ENCODE results near the gene FBN2. TPM values are rescaled to one million over a fixed set of nuclear protein-coding genes. Genes with fewer than 3 reads are reported as not detected.
"Not testable (repeated sequence)": the region's sequence is repeated elsewhere in the genome, so short reads cannot be mapped to it uniquely, and the experiment has no call there.

Gene FBN2
- total and polyA plus RNA-seq, 8 donors: 2.7 to 64.3 (median 54.3) TPM

- no peak for TF ChIP-seq CTCF (IDR thresholded peaks at IDR 0.05)
- ATAC-seq: no peak
- no peaks in the 10 kb centered on the region for H3K36me3 ChIP-seq
- DNase-seq: no peak
- intact Hi-C loops (cut with DNase I): no loop called here
- H3K27me3 ChIP-seq: no peaks in the 10 kb centered on the region
- no peak overlapping the region for H3K27ac ChIP-seq
- H3K4me1 ChIP-seq: no peaks in the 10 kb centered on the region
- H3K4me3 ChIP-seq: no peak overlapping the region
- H3K9me3 ChIP-seq: no peaks in the 10 kb centered on the region
Observed at GRCh38 chr5:128334010-128334716, 203.9 kb downstream of the FBN2 start.

GRCh38 chr5:128331261-128331660 lies 206.8 kb downstream of the FBN2 start:
- Histone ChIP-seq H3K4me3 (no peak overlapping the region), H3K36me3 (peaks cover 0 to 3% of the 10 kb centered on the region in 2 donors), H3K27ac (no peak overlapping the region), H3K27me3 (no peaks in the 10 kb centered on the region), H3K4me1 (no peaks in the 10 kb centered on the region), H3K9me3 (no peaks in the 10 kb centered on the region)
- intact Hi-C loops (cut with DNase I): no loop called here
- TF ChIP-seq CTCF (IDR thresholded peaks at IDR 0.05): no peak
- DNase-seq (no peak), ATAC-seq (no peak)

GRCh38 chr5:128329386-128329939 lies 208.6 kb downstream of the FBN2 start:
- intact Hi-C loops (cut with DNase I): no loop called here
- H3K4me1 ChIP-seq: no peaks in the 10 kb centered on the region
- H3K4me3 ChIP-seq: no peak overlapping the region
- no peaks in the 10 kb centered on the region for H3K27me3 ChIP-seq
- TF ChIP-seq CTCF (IDR thresholded peaks at IDR 0.05): no peak
- no peak for ATAC-seq
- no peak overlapping the region for H3K27ac ChIP-seq
- no peak for DNase-seq
- H3K9me3 ChIP-seq: no peaks in the 10 kb centered on the region
- peaks cover 0 to 3% of the 10 kb centered on the region in 2 donors for H3K36me3 ChIP-seq

GRCh38 chr5:128328446-128328845 lies 209.6 kb downstream of the FBN2 start:
- Histone ChIP-seq H3K4me1 (no peaks in the 10 kb centered on the region), H3K36me3 (peaks cover 0 to 3% of the 10 kb centered on the region in 2 donors), H3K27ac (no peak overlapping the region), H3K9me3 (no peaks in the 10 kb centered on the region), H3K4me3 (no peak overlapping the region), H3K27me3 (no peaks in the 10 kb centered on the region)
- ATAC-seq: no peak
- DNase-seq: peak in 1 of 4 donors; percentile 1
- intact Hi-C loops (cut with DNase I): no loop called here
- no peak for TF ChIP-seq CTCF (IDR thresholded peaks at IDR 0.05)

- TF ChIP-seq CTCF (IDR thresholded peaks at IDR 0.05): no peak
- no peak overlapping the region for H3K4me3 ChIP-seq
- no peaks in the 10 kb centered on the region for H3K27me3 ChIP-seq
- no peaks in the 10 kb centered on the region for H3K4me1 ChIP-seq
- peaks cover 0 to 3% of the 10 kb centered on the region in 2 donors for H3K36me3 ChIP-seq
- H3K9me3 ChIP-seq: no peaks in the 10 kb centered on the region
- intact Hi-C loops (cut with DNase I): no loop called here
- ATAC-seq (no peak), DNase-seq (no peak)
- no peak overlapping the region for H3K27ac ChIP-seq
Observed at GRCh38 chr5:128328007-128328406, 210.0 kb downstream of the FBN2 start.

GRCh38 chr5:128321418-128321817 lies 216.6 kb downstream of the FBN2 start:
- DNase-seq; ATAC-seq; H3K27me3 ChIP-seq; H3K9me3 ChIP-seq; H3K27ac ChIP-seq; H3K4me1 ChIP-seq; H3K36me3 ChIP-seq; H3K4me3 ChIP-seq; intact Hi-C loops (cut with DNase I): not testable (repeated sequence)
